Measurements from ENCODE around the gene ZNF787.
"Not testable (repeated sequence)": the region's sequence is repeated elsewhere in the genome, so short reads cannot be mapped to it uniquely, and the experiment has no call there.

ZNF787 gene

GRCh38 chr19:56119582-56119978 lies 1.5 kb downstream of the ZNF787 start:
- no peak for DNase-seq

DNA sequence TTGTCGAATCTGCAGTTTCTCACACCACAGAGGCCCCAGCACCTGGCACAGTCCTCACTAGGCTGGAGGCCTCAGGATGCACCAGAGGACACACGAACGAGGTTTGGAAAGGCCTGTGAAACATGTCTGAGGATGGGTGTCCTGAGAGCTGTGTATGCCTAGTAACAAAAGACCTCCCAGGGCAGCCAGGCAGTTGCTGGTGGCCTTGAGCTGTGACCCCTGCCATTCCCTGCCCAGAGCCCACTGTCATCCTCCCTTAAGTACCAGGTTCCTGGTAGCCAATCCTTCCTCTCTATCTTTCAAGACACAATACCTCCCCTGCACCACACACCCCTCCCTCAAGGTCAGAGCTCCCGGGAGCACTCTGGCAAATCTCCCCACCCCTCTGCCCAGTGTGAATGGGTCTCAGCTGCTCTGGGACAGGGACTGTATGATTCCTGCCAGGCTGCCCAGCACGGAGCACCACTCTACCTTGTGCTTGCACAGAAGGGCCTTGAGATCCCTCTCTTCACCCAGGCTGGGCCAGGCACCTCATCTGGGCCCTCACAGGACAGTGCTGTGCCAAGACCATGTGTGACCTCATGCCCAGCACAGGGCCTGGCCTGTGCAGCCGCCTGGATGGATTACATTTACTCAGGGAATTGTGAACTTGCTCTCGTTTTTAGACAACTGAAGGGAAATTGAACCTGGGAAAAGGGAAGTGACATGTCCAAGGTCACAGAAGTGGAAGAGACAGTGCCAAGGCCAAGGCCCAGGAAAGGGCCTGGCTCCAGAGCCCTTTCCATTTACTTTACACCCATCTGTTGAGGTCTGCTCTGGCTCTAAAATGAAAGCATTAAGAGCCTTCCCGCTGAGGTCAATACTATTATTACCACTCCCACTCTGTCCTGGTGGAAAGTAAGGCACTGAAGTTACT lies 2.2 kb downstream of the ZNF787 start:
- no peak for DNase-seq

DNA sequence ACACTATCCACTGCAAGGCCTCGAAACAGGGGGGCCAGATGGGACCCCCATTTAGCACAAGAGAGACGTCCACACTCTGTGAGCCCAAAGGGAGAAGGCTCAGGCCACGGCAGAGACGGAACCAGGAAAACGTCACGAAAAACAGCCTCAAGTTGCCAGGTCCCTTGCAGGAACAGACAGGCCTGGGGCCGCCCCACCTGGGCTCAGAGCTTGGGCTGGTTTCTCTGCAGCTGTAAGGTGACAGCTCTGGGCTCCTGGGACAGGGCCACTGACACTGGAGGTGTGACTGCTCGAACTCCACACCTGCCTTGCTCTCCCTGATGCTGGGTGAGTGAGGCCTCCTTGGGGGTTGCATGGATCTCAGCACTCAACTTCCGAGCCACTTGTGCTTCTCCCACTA lies 3.2 kb downstream of the ZNF787 start:
- no peak for DNase-seq

DNA sequence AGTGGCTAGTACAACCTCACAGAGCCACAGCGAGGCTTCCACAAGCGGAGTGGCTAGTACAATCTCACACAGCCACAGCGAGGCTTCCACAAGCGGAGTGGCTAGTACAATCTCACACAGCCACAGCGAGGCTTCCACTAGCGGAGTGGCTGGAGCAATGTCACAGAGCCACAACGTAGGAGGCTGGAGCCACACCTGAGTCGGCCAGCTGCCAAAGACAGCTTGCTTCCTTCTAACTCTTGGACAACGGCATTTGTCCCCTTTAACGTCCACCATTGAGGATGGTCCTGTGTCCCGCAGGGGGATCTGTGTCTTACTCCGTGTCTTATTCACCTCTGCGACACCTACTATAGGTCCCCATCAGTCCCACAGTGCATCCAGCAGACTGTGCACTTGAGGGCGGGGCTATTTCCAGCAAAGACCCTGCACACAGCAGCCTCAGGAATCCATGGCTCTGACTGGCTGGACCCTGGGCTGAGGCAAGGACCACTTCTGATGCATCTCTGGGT lies 3.7 kb downstream of the ZNF787 start:
- DNase-seq, result no peak

- DNase-seq, result no peak
Measured at GRCh38 chr19:56116606-56117005, 4.5 kb downstream of the ZNF787 start.

DNA sequence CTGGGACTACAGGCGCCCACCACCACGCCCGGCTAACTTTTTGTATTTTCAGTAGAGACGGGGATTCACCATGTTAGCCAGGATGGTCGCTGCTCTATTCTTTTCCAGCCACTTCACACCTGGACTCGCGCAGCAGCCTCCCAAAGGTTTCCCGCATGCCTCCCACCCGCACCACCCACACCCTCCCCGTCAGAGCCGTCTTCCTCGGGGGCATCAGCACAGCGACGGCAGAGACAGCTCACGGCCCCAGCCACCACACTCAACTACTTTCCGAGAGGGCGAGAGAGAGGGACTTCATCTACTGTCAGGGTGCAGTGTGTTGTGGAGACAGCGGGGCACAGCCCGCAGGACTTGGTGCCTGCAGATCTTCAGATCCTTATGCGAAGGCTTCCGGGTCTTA lies 5.6 kb downstream of the ZNF787 start:
- no peak for DNase-seq

- DNase-seq, result no peak
Measured at GRCh38 chr19:56114778-56115110, 6.4 kb downstream of the ZNF787 start.

DNA sequence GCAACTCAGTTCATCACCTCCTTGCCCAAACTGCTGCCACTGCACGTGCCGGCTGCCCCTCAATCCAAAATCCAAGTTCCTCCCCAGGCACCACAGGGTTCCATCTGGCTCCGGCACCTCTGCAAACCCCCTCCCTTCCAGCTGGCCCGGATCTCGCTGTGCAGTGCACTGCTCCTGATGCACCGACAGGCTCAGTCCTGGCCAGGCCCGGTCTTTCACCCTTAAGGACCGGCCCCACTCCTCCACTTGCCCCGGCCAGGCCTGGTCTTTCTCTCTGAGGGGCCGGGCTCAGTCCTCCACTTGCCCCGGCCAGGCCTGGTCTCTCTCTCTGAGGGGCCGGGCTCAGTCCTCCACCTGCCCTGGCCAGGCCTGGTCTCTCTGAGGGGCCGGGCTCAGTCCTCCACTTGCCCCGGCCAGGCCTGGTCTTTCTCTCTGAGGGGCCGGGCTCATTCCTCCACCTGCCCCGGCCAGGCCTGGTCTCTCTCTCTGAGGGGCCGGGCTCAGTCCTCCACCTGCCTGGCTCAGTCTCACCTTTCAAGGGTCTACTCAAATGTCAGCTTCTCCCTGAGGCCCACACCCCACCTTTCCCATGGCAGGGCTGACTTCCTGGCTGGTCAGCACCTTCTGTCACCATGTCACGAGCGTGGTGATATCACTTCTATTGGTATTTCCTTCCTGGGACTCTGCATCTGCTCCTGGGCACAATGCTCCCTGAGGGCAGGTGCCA lies 6.9 kb downstream of the ZNF787 start:
- no peak for DNase-seq

DNA sequence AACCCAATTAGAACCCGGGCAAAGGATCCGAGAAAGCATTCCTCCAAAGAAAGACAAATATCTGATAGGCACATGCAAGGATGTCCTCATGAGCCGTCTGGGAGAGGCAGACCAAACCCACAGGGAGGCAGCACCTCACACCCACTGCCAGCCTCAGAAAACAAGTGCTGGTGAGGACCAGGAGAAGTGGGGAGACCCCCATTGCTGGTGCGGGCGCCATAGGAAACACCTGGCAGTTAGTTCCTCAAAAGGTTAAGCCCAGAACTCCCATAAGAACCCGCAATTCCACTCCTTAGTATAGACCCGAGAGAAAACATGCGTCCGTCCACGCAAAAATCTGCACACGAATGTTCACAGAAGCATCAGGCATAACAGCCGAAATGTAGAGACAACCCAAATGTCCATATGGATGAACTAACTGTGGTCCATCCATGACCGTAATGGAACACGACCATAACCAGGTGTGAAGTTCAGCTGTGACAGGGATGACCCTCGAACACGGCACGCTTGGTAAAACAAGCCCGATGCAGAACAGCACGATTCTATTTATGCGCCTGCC lies 7.9 kb downstream of the ZNF787 start:
- no peak for DNase-seq

- DNase-seq, result no peak
Measured at GRCh38 chr19:56112313-56112709, 8.8 kb downstream of the ZNF787 start.

DNA sequence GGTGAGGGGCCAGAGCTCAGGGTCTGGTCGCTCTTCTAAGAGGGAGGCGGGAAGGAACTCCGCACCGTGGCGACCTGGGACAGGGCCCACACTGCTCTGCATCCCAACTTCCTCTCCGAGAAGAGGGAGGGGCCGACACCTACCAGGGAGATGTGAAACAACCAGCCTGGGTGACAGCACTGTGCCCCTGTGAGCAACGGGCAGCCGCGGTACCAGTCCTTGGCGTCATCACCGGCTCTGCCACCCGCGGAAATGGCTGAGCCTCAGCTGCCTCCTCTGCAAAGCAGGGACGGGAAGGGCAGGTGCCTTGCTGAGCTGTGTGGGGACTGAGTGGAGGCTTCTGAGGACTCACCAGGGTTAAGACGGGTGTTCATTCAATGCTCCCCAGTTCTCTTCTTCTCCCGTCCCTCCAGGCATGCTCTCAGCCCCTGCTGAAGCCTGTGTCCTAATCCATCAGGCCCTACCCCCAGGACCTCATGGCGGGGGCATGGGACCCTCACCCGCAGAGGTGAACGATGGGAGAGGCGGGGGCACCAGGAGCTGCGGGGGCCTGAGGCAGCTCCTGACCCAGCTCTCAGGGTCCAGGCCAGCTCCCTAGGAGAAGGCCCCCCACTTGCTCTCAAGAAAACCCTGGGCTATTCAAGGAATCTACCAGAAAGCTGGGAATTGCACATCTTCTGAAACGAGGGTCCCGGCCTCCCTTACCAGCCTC lies 9.3 kb downstream of the ZNF787 start:
- no peak for DNase-seq

- DNase-seq, result no peak
Measured at GRCh38 chr19:56110515-56111448, 10.3 kb downstream of the ZNF787 start.

GRCh38 chr19:56109226-56109625 lies 11.9 kb downstream of the ZNF787 start:
- DNase-seq, result no peak

DNA sequence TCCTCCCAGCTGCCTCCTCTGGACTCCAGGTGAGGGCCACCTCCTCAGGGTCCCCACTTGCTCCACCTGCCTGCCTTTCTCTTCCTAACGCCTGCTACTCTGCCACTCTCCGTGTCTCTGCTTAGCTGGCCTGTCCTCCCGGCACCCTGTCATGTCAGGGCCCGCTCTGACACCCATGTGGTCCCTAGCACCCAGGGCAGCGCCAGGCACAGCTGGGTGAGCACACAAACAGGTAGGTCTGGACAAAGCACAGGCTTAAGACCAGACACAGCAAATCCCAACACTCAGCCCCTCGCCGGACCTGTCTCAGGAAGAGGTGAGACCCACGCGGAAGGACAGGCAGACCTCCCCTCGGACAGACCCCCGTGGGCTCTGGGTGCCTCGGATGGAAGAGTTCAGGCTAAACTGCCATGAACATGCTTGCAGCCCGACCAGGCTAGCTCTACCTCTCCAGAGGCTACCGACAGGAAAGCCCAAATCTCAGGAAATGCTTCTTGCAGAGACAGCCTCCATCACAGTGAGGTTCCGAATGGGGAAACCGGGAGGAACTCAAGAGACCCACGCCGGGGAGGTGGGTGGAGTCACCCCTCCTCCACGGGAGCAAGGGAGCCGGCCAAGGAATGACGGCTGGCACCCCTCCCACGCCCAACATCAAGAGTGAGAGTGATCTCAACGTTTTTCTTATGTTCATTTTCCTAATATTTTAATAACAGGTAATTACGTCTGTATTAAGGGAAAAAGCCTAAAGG lies 12.5 kb downstream of the ZNF787 start:
- DNase-seq, result peak; percentile 84

DNA sequence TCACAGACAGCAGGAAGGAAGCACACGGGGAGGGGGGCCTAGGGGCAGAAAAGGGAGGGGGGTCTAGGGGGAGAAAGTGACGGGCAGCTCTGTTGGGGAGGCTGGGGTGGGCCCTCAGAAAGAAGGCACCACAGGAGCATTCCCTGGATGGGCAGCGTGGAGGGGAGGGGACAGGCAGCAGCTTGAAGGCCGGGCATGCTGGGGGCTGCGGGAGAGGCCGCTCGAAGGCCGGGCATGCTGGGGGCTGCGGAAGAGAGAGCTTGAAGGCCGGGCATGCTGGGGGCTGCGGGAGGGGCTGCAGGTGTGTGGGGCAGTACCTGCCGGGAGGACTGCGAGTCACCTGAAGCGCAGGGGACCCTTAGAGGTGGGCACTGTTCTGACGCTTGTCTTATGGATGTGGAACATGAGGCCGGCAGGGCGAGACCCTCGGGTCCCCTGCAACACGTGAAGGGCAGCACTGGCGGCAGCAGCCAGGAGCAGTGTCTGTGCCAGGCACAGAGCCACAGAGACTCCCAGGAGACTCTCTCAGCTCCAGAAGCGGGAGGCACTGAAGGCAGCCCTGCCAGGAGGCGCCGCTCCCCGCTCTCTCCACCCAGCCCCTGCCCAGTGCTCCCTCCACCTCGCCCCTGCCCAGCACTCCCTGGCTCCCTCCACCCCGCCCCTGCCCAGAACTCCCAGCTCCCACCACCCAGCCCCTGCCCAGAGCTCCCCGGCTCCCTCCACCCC lies 13.3 kb downstream of the ZNF787 start:
- no peak for DNase-seq

- no peak for DNase-seq
Measured at GRCh38 chr19:56106993-56107392, 14.1 kb downstream of the ZNF787 start.

- DNase-seq, result no peak
Measured at GRCh38 chr19:56106397-56106849, 14.7 kb downstream of the ZNF787 start.

DNA sequence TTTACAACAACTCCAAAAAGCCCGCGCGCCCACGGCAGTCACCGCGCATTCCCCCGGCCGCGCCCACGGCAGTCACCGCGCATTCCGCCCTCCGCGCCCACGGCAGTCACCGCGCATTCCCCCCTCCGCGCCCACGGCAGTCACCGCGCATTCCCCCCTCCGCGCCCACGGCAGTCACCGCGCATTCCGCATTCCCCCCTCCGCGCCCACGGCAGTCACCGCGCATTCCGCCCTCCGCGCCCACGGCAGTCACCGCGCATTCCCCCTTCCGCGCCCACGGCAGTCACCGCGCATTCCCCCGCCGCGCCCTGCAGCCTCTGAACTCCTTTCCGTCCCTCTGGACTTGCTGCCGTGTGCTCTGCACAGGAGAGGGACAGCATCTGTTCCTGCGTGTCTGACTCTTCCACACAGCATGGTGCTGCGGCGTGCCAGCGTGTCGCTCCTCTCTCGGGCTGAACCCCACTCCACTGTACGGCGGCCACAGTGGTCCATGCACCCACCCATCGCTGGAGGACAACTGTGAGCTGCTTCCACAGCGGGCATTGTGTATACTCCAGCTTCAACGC lies 15.2 kb downstream of the ZNF787 start:
- not testable (repeated sequence) for DNase-seq

DNA sequence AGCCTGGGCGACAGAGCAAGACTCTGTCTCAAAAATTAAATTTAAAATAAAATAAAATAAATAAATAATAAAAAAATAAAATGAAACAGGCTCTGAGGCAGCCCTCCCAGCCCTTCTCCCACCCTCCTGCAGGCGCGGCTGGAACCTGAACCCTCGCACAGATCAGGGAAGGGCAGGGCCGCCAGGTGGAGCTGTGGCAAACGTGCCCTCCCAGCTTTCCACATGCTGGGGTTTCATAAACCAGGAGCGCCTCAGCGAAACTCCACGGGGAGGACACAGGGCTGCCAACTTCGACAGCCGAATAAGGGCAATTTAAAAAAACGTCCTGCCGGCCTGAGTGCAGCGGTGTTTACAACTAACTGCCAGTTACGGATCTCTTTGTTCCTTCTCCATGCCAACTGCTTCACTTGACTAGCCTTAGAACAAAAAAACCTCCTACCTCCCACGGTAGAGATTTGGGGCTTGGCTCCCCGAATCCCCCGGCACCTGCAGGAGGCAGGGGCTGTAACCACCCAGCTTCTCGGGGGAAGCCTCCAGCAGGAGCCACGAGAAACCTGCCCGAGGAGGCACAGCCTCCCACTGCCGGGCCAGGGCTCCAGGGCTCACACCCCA lies 15.9 kb downstream of the ZNF787 start:
- peak; percentile 57 for DNase-seq

DNA sequence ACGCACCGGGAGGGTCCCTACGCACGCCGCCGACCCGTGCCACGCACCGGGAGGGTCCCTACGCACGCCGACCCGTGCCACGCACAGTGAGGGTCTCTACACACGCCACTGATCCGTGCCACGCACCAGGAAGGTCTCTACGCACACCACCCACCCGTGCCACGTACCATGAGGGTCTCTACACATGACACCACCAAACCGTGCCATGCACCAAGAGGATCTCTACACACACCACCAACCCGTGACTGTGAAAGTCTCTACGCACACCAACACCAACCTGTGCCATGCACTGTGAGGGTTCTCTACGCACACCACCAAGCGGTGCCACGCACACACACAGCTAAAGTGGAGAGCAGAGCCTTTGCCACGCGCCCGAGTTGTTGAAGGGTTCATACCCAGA lies 16.7 kb downstream of the ZNF787 start:
- DNase-seq, result no peak

All from right hindlimb (tissue), 1 donor.